DMS114 treated with DMSO at 0.1 percent for 48 hours (cell line): ENCODE data around the gene FBLN2.
"Not testable (repeated sequence)": the region's sequence is repeated elsewhere in the genome, so short reads cannot be mapped to it uniquely, and the experiment has no call there.

Experiments
- DNase-seq: peaks from one replicate; lab custom pipeline; 2025; ENCODE audit not compliant: unreplicated experiment; lab: John Stamatoyannopoulos, UW

FBLN2 gene

GRCh38 chr3:13548696-13549622 is at the start of gene FBLN2:
FBLN2 (plus strand) TSS chr3:13549125; CDS start chr3:13570356, 21,231 bp downstream.
- DNase-seq: no peak

DNA sequence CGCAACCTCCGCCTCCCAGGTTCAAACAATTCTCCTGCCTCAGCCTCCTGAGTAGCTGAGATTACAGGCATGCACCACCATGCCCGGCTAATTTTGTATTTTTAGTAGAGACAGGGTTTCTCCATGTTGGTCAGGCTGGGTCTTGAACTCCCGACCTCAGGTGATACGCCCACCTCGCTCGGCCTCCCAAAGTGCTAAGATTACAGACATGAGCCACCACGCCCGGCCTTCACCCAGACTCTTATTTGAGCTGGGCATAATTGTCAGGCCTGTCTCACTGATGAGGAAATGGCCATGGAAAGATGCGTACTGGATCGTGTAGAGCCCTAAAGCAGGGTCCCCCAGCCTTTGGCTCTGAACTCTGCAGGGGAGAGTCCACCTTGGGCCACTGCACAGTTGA is 49.7 kb upstream of the FBLN2 start:
- not testable (repeated sequence) for DNase-seq

DNA sequence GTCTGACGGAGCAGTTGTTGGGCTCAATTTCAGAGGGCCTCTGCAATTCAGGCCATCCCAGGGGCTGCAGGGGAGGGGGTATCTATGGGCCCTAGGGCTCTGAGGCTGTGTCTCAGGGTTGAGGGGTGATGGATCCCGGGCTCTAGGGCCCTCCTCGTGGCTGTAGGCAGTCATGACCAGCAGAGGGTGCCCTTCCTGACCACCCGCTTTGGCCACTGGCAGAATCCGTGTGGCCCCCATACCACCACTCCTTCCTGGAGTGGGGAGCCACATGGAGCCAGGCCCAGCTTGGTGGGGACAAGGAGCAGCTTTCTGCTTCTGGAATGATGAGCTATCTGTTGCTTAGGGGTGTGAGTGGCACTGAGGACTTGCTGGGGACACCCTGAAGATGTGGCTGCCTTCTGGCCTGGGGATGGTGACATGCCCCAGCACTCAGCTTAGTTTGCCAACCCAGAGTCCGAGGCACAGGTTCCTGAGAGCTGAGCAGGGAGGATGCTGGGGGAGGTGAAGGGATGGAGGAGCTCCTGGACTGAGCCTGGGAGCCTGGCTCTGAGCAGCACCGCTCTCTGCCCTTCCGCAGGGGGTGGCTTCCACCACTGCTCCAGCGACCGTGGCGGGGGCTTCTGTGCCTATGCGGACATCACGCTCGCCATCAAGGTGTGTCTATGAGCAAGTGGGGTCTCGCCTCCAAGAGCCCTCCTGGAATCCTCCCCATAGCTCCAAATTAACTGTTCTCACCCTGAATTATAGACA is 48.6 kb upstream of the FBLN2 start:
- no peak for DNase-seq

DNA sequence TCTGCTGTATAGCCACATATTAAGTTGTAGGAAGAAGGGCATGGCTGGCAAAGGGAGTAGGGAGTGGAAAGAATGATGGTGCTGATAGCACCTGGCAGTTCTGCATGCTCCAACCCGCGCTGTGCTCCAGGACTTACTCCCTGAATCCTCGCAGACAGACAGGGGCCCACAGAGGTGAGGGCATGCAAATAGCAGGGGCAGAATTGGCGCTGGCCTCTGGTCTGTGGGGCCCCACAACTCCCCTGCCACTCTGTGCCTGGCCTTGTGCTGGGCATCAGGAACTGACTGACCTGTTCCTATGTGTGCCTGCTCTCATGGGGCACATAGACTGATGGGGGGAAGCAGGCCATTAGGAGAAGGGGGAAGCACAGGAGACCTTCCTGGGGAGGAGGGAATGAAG is 47.9 kb upstream of the FBLN2 start:
- DNase-seq: no peak

GRCh38 chr3:13501521-13501920 is 47.4 kb upstream of the FBLN2 start:
- no peak for DNase-seq

- DNase-seq: no peak
These were observed 46.8 kb upstream of the FBLN2 start for GRCh38 chr3:13501958-13502790.

- DNase-seq: no peak
These were observed 46.2 kb upstream of the FBLN2 start for GRCh38 chr3:13502791-13503060.

- DNase-seq: no peak
These were observed 44.6 kb upstream of the FBLN2 start for GRCh38 chr3:13504161-13504831.

DNA sequence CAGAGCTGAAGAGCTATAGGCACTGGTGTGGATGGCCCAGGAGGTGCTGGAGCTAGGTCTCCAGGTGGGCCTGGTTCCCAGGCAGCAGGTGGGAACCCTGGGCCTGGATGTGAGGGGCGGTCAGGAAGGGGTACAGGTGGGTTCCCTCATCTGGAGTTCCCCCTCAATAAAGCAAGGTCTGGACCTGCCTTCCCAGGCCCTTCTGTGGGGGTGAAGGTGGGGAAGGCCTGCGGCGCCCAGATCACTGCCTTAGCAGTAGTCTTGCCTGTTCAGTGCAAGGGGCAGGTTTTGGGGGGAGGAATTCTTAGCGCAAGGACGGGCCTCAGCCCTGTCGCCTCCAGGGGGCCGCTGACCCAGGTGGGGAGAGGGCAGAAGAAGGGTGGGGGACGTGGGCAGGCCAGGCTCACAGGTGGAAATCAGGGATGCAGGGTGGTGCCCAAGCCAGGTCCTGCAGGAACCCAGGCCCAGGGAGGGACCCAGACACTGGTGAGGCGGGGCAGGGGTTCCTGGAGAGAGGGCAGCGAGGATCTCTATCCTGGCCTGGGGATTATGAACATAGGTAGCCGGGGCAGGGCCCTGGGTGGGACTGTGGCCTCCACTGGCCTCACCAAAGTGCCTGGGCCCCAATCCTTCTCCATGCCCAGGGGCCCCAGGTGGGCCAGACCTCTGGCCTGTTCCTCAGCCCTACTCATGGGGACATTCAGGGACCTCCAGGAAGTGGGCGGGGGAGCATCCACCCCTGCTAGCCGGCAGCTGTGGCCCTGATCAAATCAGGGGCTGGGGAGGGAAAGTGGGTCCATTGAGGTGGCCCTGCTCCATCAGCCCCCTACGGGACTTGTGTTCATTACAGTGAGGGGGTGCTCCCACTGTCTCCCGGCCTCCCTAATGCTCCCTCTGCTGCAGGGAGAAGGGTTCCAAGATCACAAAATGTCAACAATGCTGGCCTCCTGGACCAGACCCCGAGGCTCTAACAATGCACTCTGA is 43.5 kb upstream of the FBLN2 start:
- no peak for DNase-seq

DNA sequence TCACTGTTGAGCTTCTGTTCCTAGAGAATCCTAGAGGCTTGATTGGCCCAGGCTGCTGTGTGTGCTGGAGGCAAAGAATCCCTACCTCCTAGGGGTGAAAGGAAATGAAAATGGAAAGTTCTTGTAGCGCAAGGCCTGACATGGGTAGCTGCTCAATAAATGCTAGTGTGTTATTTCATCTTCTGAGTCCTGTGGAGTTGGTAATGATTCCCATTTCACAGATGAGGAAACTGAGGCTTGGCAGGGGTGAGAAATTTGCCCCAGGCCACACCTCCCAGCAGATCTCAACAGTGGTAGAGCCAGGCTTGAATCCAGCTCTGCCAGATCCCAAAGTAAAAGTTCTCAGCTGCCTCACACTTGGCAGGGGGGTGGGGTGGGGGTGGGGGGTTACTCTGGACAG is 42.7 kb upstream of the FBLN2 start:
- DNase-seq: no peak

- DNase-seq: no peak
These were observed 42.2 kb upstream of the FBLN2 start for GRCh38 chr3:13506680-13507079.

- DNase-seq: no peak
These were observed 41.7 kb upstream of the FBLN2 start for GRCh38 chr3:13507247-13507569.

DNA sequence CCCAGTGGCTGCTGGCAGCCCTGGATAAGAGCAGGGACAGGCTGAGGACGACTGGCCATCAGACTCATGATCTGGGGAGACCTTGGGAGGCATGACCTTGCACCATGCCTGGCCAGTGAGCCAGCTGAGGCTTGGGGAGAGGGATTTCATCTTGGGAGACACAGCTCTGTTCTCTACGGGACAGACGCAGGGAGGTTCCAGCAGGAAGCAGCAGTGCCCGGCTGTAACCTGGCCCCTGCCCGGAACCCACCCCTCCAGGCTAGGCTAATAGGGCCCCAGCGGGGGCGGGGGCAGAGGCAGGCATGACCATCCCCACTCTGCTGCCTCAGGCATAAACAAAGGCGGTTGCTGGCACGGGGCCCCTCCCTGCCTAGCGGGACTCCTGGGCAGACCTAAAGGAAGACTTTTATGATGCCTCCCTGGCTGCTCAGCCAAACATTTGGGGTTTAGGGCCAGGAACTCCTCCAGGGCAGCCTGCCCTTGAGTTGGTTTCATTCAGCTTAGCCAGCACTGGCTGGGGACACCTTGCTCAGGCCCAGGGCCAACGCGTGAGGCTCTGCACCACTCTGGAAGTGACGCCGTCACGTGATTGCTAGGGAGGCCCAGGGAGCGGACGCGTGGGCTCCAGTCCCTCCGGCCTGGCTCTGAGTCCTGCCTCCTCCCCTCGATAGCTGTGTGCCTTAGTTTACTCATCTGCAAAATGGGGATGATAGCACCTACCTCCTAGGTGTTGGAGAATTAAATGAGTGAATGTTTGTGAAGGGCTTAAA is 41.2 kb upstream of the FBLN2 start:
- DNase-seq: no peak

DNA sequence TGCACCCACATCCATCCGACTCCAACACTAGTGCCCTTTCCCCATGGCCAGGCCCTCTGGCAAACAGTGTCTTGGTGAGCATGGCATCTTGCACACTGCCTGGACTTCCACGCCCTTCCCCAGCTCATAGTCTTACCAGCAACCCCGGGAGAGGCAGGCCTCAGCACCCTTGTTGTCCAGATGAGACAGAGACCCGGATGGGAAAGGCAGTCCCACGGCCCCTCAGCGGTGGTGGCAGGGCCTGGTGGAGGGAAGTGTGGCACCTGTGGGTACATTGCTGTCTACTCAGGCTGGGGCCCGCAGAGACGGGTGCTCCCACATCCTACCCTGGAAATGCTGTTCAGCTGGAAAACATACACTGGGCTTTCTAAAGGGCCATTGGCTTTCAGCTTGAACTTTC is 40.4 kb upstream of the FBLN2 start:
- no peak for DNase-seq

DNA sequence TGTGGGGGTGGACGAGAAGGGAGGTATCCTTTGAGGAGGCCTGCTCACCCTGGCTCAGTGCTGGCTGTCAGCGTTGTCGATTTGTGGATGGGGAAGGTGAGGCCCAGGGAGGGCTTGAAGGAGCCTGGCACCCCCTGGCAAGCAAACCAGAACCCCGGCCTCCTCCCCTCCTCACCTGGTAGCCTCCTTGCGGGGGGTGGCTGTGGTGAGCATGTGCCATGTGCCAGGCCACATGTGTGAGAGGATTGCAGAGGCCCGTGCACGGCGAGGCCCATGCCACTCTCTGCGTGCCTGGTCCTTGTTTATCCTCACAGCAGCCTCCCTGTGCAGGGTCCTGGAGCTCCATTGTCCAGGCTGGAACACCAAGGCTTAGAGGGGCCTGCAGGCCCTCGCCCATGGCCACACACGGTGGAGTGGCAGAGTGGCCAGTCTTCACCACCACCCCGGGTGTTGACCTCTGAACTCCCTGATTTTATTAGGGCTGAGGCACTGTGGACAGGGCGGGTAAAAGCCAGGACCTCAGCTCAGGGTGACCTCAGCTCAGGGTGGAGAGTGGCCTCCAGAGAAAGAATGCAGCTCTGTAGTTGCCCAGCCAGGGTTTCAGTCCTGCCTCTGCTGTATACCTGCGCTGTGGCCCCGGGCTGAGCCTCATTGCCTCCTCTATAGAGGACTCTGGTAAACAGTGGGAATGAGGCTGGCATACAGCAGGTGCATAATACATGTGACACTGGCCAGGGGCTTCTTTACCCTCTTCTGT is 39.7 kb upstream of the FBLN2 start:
- DNase-seq: no peak

DNA sequence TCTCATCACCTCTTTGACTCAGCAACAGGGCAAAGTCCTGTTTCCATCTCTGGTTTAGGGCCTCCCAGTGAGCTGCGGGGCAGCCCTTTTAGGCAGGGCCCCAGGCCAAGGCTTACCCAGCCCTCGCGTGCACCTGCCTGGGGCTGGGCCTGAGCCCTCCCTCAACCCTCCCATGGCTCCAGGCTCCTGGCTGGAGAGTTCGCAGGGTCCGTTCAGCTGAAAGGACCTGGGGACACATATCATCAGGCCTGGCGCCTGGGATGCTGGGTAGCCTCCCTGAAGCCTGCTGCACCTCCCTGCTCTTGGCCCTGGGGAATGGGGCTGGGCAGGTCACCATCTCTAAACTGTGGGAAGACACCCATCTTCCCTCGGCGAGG is 39.1 kb upstream of the FBLN2 start:
- DNase-seq: no peak

- no peak for DNase-seq
These were observed 36.5 kb upstream of the FBLN2 start for GRCh38 chr3:13512451-13512850.

DNA sequence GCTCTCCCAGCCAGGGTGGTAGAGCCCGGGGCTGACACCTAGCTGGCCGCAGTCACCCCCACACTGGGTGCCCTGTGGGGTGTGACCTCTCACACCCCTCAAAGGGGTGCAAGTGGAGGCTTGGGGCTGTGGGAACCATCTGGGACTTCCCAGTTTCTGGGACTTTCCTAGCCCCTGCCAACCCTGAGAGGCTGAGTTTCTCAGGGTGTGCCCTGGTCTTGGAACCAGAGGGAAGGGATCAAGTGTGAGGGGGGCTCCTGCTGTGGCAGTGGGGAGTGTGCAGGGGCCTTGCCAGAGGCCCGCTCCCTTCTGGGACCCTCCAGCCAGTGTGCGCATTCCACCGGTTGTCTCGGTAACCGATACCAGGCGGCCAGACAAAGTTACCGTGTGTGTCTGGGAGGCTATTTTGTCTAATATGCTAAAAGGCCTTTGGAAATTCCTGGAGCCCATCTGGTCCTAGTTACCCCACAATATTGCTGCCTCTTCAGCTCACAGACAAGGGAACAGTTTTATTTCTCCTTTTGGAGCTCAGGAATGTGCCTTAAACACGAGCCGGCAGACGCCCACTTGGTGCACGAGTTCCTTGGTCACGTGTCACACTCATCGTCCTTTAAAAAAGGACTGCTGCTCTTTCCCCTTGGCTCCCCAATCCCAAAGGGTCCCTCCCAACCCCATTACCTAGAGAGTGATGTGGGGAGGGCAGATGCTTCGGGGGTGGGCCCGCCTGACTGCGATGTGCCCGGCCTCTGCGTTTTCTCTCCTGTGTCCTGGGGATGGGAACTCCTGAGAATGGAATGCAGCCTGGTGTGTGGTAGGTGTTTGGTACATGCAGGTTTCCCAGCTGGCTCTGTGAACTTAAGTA is 35.6 kb upstream of the FBLN2 start:
- DNase-seq: no peak
